Hypothalamus (tissue), 51 donors: ENCODE results near the gene ANP32B.
"Not testable (repeated sequence)": the region's sequence is repeated elsewhere in the genome, so short reads cannot be mapped to it uniquely, and the experiment has no call there.

Source experiments
- DNase-seq, 51 donors: peaks; one replicate each; lab custom pipeline; 2025; lab: John Stamatoyannopoulos, UW

Gene ANP32B

DNA sequence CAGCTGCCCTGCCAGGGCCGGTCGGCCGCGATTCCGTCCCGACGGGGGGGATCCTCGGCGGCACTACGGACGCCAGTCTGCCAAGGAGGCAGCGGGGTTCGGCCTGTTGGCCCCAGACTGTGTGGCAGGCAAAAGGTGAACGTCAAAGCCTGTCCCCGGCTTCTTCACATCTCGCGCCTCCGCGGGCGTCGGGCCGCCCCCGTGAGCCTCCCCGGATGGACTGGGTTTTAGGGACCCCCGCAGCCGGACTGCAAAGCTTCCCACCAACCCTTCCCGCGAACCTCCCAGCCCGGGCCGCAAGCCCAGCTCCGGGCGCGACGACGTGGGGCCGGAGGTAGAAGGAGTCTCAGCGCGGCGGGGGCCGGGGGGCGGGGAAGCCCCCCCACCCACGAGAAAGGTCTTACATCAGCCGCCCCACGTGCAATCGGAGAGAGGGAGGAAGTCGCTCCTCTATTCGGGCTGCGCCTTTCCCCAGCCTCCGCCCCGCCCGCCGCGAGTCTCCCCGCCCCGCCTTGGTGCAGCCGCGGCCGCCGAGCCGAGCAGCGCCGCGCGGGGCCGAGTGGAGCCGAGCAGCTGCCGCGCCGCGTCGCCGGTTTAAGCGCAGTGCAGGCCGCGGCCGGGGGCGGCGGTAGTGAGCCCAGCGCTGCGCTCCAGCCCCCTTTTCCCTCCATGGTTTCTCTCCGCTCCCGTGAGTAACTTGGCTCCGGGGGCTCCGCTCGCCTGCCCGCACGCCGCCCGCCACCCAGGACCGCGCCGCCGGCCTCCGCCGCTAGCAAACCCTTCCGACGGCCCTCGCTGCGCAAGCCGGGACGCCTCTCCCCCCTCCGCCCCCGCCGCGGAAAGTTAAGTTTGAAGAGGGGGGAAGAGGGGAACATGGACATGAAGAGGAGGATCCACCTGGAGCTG, at the start of gene ANP32B:
Gene ANP32B, plus strand, starts transcription at position 659 of the 906 bp plus-strand sequence. Its CDS starts 215 bp downstream, at position 874.
- peak; percentile 62 to 97 (median 86) for DNase-seq

DNA sequence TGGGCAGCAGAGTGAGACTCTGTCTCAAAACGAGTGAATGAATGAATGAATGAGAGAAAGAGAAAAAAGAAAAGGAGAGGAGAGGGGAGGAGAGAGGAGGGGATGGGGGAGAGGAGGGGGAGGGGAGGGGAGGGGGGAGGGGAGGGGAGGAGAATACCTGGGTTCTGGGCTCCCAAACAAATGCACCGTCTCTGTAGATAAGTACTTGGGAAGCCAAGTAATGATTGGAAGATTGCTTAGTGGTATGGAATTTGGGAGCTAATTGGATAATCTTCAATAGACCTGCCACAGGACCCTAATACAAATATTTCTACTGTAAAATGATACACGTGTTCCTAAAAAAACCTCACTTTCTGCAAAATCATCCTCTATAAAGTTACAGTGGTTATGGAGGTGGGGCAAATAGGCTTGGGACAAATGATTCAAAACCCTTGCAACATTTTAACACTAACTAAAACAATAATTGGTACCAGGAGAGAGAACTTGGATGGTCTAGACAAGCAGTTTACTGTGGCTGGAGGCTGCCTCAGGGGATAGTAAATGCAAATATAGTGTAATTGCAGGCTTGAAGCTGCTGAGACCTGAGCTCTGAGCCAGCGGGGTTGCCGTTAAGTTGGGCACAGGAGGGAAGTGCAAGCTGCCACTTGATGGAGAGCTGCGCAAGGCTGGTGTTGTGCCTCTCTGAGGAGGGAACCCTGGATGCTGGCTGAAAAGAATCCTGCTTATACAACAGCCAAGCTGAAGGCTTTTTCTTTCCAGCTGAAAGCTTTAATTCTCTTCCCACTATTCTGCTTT, 48.6 kb upstream of the ANP32B start:
- DNase-seq: peak in 3 of 51 donors; percentile 5 to 18 (median 5)

DNA sequence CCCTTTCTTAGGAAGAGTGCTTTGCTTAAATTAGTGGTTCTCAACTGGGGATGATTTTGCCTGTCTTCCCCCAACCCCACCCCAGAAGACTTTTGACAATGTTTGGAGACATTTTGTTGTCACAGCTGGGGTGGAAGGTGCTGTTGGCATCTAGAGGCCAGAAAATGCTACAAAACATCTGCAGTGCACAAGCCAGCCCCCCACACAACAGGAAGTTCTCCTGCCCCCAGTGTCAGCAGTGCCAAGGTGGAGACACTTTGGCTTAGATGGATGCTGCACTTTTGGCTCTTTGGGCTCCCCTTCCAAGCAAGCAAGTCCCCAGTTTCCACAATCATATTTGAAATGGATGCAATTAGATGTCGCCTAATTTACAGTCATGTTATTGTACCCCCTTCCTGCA, 47.9 kb upstream of the ANP32B start:
- no peak for DNase-seq

DNA sequence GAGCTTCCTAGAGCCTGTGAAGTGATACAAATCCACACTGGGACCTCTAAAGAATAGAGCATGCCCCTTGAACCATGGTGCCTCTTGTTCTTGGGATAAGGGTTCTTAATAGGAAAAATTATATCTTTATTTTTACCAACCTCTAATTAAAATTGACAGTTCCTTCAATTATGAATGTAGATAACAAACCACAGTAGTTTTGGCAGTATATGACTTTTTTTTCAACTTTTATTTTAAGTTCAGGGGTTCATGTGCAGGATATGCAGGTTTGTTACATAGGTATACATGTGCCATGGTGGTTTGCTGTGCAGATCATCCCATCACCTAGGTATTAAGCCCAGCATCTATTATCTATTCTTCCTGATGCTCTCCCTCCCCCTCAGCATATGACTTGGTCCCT, 46.1 kb upstream of the ANP32B start:
- no peak for DNase-seq

DNA sequence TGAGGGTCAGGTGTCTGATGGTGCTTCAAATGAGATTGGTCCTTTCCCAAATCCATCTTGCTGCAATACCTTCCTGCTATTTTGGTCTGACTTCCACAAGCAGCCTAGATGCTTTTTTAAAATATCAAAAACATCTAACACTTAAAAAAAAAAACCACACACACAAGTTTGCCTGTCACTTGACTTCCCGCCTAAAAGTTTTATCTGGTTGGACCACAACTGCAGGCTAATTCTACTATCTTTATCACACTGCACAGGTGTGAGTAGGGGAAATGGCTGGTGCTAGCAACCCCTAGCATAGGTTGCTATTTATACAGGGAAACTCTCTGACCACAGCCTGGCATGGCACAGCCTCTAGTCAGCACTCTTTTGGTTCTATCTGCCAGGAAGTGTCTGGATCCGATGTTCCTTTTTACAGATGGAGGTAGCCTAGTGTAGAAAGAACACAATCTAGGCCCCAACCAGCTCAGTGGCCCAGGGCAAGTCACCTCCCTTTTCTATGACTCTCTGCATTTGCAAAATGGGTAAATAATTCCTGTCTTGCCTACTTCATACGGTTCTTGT, 45.0 kb upstream of the ANP32B start, which contains the start of gene HEMGN:
Gene HEMGN, minus strand, starts transcription at position 92 of the 564 bp plus-strand sequence. Its CDS starts 36 bp downstream, at position 56.
- DNase-seq: no peak

DNA sequence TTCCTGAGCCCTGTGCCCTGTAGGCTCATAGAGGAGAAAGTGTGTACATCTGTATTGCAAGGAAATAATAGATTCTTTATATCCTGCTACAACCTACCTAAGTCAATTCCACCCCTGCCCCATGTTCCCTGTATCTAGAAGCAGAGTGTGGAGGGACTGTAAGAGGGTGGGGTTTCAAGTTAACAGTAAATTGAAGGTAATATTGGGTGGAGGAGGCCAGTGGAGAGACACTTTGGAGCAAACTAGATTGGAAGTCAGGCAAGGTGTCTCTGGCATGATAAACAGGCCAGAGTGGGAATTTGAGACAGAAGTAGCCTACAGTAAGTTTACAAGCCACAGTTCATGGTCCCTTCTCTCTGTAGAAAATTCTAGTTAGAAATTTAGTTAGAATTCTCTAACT, 42.9 kb upstream of the ANP32B start:
- no peak for DNase-seq

DNA sequence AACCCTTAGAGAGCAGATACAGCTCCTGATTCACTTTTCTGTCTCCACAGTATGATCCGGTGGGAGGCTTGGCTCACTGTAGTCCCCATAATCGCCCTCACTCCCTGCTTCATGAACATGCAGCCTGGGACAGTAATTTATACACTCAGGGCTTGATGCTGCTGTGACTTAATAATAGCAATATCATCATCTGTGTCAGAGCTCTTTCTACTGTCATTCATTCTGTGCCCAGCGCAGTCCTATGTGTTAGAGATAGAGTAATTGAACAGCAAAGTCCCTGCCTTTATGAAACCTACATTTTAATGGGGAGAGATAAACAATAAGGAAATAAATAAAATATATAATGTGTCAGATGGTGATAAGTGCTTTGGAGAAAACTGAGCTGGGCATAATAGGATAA, 42.4 kb upstream of the ANP32B start:
- DNase-seq: no peak

DNA sequence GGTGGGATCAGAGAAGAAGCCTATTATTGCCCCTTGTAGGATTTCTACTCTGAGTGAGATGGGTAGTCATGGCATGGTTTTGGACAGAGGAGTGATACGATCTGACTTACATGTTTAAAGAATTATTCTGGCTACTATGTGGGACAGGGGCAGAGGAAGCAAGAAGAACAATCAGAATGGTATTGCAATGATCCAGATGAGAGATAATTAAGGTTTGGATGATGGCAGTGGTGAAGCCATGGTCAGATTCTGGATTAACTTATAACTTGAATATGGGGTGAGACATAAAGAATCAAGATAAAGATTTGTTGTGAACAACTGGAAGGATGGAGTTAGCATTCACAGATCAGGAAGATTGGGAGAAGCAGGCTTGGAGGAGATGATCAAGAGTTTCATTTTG, 41.8 kb upstream of the ANP32B start:
- no peak for DNase-seq

DNA sequence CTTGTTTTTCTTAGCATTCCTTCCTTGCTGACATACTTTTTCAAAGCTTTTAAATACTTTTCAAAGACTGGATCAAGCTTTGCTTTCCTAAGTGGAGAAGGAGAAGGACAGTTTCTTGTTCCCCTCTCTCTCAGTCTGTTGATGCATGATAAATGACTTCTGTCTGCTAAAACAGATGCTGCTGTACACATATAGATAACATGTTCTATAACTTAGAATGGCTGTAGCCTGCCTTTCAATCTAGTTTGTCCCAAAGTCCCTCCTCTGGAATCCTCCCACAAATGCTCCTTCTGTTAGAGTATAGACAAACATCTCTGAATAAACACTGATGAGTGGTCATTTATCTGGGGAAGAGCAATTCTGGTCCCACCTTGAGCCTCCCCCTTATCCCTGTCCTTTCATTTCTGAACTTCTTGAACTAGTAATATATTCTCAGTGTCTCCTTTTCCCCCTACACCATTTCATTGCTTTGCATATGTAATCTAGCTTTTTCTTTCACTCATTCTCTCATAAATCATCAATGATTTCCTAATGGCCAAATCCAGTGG, 39.8 kb upstream of the ANP32B start:
- DNase-seq: no peak

DNA sequence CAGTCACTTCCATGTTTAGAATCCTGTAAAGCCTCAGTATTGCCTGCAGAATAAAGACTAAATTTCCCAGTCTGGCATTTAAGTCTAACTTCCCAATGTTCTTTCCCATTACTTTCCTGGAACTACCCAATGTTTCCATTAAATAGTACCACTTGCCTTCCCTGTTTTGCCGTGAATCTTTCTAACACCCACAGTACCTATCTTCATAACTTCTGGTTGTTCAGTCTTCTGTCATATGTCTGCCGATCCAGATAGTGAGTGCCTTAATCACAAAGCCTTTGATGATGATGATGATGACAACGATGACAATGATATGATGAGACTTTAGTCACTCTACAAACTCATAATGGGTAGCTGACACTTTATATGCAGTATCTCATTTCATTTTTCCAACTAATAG, 38.5 kb upstream of the ANP32B start:
- DNase-seq: no peak

DNA sequence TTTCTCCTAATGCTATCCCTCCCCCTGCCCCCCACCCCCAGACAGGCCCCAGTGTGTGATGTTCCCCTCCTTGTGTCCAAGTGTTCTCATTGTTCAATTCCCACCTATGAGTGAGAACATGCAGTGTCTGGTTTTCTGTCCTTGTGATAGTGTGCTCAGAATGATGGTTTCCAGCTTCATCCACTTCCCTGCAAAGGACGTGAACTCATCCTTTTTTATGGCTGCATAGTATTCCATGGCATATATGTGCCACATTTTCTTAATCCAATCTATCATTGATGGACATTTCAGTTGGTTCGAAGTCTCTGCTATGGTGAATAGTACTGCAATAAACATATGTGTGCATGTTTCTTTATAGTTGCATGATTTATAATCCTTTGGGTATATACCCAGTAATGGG, 37.7 kb upstream of the ANP32B start:
- not testable (repeated sequence) for DNase-seq

DNA sequence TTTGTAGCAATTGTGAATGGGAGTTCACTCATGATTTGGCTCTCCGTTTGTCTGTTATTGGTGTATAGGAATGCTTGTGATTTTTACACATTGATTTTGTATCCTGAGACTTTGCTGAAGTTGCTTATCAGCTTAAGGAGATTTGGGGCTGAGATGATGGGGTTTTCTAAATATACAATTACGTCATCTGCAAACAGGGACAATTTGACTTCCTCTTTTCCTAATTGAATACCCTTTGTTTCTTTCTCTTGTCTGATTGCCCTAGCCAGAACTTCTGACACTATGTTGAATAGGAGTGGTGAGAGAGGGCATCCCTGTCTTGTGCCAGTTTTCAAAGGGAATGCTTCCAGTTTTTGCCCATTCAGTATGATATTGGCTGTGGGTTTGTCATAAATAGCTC, 36.0 kb upstream of the ANP32B start:
- not testable (repeated sequence) for DNase-seq

DNA sequence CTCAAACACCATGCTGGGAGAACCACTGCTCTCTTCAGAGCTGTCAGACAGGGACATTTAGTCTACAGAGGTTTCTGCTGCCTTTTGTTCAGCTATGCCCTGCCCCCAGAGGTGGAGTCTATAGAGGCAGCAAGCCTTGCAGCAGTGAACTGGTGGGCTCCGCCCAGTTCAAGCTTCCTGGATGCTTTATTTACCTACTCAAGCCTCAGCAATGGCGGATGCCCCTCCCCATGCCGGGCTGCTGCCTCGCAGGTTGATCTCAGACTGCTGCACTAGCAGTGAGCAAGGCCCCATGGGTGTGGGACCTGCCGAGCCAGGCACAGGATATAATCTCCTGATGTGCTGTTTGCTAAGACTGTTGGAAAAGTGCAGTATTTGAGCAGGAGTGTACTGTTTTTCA, 32.3 kb upstream of the ANP32B start:
- not testable (repeated sequence) for DNase-seq

DNA sequence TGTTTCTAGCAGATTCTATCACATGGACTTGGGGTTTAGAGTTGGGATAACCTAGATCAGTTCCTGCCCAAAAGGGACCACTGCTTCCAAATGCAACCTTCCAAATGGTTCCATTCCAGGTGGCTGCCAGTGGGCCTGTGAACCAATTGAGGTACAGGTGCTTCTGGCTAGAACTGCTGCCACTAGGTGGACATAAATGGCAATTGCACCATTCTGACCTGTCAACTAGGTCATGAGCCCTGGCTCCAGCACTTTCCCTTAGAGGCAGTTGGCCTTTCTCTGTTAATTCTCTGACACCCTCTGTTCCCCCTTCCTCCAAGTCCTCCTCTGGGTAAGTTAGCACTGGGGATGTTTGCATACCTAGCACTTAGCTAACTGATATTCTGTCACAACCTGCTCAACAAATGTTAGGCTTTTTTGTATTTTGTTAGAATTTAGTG, 28.6 kb upstream of the ANP32B start:
- DNase-seq: peak in 1 of 51 donors; percentile 8

DNA sequence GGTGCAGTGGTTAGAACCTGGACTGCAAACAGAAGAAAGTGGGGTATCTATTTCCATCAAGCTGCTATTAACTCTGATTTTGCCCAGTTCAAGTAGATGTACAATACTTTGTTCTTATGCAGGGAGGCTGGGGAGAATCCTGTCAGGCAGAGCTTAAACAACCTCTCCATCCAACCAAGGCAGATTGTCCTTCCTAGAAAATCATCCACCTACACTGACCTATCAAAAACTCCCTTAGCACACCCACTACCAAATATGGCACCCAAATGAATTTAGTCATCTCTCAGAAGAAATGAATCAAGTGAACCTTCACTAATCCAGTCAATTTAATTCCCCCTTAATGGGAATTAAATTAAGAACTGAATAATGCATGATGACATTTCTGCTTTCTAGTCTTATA, 26.8 kb upstream of the ANP32B start:
- DNase-seq: no peak

DNA sequence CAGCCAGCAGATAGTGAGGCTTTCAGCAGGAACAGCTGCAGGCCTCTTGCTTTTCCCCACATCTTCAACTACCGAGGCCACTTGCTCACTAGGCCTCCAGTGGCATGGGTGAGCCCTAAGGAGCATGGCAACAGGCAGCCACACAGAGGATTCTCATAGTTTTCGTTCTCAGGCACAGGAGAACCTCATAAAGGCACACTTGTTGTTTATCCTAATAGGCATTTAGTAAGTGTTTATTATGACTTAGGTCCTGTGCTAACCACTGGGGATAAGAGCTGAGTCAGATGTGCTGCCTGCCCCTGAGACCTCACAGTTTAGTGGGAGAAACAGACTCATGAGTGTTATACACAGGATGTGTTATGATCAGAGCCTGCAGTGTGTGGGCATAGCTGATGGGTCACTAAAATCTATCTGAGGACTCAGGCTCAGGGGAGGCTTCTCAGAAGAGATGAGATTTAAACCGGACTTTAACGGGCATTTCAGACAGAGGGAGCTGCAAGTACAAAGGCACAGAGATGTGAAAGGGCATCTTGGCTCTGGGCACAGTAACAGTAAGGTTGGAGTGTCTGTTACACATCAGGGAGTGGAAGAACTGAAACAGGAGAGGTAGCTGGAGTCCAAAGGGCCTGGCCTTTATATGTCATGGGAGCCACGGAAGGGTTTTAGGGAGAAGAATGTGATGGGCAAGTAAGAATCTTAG, 24.2 kb upstream of the ANP32B start:
- peak in 2 of 51 donors; percentile 23 to 28 for DNase-seq

DNA sequence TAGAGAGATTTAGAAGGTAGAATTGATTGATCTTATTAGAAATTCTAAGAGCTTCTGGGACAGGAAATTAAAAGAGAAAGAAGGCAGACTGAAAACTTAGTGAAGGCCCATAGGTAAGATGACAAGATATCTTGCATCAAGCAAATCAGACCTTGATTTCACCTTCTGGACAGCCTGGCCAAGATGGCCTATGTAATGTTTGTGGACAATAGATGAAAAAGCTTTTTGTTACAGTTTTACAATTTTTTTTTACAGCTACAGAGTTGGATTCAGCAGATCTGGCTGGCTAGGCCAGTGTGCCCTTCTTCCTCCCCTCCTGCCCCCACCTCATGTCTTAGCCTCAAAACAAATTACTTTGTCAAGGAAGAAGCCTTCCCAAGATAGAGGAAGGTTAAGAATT, 23.6 kb upstream of the ANP32B start:
- DNase-seq: no peak

DNA sequence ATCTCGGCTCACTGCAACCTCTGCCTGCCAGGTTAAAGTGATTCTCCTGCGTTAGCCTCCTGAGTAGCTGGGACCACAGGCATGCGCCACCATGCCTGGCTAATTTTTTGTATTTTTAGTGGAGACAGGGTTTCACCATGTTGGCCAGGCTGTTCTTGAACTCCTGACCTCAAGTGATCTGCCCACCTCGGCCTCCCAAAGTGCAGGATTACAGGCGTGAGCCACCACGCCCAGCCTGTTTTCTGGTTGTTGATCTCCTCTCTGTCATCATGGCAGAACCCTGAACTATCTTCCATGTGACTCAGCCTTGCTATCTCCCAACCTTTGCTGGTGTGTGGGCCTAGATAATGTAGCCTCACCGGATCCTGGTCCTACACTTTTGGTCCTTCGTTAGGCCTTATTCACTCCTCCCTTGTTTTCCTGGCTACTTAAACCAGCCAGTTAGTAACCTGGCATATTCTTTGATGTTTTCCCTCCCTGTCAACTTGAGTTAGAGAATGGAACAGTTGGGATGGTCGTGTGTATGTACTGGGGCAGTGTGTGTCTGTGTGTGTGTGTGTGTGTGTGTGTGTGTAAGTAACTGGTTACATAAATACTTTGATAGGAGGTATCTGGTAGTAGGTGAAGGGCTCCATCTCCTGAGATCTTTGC, 22.3 kb upstream of the ANP32B start:
- not testable (repeated sequence) for DNase-seq

DNA sequence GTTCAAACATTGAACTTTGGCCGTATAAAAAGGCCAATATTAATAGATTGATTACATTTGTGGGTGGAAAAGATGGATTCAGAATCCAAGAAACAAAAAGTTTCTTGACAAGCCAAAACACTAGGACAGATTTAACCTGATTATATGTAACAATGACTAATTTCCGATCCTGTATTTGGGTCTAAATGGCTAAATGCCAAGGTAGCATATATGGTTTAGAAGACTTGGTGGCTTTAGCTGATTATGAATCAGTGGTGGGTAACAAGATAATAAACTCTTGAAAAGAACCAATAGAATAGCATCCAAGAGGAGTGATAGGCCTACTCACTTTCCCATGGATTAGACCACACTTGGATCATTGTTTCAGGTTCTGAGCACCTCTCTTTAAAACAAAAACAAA, 21.8 kb upstream of the ANP32B start:
- no peak for DNase-seq

DNA sequence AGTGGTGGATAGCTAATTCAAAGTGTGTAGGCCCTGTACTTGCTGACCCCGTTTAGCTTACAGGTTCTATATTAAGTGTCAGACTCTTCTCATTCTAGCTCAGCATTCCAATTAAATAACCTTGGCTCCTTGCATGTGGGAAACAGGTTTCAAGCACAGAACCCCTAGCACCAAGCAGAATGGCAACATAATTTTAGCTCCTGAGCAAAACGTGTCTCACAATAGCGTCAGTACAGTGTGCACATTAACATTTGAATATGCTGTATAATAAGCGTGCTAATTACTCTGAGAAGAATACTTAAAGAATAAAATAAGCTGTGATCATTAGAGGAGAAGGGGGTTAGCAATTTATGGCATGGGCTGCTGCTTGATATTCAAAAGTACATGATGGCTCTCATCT, 21.0 kb upstream of the ANP32B start:
- peak in 1 of 51 donors; percentile 25 for DNase-seq
